Measurements from ENCODE around the gene WDR18.

WDR18 gene

DNA sequence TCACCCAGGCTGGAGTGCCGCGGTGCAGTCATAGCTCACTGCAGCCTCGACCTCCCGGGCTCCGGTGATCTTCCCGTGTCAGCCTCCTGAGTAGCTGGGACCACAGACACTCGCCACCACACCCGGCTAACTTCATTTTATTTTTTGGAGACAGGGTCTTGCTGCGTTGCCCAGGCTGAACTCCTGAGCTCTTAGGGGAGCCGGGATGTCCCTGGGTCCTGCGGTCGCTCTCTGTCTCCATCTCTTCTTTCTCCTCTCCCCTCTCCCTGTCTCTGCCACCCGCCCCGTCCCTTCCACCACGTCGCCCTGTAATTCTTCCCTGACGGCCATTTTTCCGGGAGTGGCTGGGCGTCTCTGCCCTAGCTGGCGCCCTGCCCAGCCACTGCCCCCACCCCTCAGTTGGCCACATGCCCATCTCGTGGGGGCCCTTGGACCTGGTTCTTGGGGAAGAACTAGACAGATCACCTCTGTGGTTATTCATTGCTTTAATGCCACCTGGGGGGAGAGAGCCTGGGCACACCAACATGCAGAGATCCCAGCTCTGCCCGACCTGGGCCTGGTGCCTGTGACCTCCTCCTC, 39.4 kb upstream of the WDR18 start:
- DNase-seq (ENCODE audit: low spot score): no peak
- in situ Hi-C loops (cut with MboI; ENCODE audit: low sequenced_read_pairs, unreplicated experiment): no loop called here
- TF ChIP-seq, protein P1, sequence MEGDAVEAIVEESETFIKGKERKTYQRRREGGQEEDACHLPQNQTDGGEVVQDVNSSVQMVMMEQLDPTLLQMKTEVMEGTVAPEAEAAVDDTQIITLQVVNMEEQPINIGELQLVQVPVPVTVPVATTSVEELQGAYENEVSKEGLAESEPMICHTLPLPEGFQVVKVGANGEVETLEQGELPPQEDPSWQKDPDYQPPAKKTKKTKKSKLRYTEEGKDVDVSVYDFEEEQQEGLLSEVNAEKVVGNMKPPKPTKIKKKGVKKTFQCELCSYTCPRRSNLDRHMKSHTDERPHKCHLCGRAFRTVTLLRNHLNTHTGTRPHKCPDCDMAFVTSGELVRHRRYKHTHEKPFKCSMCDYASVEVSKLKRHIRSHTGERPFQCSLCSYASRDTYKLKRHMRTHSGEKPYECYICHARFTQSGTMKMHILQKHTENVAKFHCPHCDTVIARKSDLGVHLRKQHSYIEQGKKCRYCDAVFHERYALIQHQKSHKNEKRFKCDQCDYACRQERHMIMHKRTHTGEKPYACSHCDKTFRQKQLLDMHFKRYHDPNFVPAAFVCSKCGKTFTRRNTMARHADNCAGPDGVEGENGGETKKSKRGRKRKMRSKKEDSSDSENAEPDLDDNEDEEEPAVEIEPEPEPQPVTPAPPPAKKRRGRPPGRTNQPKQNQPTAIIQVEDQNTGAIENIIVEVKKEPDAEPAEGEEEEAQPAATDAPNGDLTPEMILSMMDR (IDR thresholded peaks at IDR 0.05; ENCODE audit: borderline replicate concordance, control extremely low read depth, extremely low read depth, insufficient read depth, missing control alignments): no peak

DNA sequence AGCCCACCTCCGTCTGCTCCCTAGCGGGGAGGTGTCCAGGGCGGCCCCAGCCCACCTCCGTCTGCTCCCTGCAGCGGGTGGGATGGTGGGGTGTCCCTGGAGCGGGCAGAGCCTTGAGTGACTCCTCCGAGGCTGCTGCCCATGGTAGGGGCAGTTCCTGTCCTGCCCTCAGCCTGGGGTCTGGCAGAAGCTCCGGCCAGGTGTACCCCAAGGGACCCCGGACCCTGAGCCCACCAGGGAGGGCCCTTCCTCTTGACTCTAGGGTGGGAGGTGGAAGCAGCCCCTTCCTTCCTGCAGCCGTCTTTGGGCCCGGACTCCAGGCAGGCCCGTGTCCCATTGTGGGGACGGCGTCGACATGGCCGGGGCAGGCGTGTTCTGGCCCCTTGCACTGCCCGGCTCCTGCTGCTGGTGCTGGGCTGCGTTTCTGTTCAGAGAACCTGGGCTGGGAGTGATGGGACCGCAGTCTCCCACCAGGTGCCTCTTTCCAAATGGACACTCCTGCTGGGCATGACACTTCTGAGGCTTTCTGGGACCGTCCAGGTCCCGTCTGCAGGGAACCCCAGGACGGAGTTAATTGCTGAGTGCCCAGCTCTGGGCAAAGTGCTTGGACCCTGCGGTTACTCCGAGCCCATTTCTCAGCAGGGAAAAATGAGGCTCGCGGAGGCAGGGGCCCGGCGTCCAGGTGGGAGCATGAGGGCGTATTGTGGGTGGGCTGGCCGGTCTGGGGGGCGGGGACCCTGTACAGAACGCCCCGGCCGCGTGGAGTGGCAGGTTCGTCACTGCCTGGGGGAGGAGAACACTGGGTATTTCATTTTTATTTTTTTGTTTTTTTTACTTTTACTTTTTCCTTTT, 38.5 kb upstream of the WDR18 start:
- DNase-seq (ENCODE audit: low spot score): no peak
- TF ChIP-seq, protein P1 (IDR thresholded peaks at IDR 0.05; ENCODE audit: borderline replicate concordance, control extremely low read depth, extremely low read depth, insufficient read depth, missing control alignments): no peak
- in situ Hi-C loops (cut with MboI; ENCODE audit: low sequenced_read_pairs, unreplicated experiment): no loop called here

DNA sequence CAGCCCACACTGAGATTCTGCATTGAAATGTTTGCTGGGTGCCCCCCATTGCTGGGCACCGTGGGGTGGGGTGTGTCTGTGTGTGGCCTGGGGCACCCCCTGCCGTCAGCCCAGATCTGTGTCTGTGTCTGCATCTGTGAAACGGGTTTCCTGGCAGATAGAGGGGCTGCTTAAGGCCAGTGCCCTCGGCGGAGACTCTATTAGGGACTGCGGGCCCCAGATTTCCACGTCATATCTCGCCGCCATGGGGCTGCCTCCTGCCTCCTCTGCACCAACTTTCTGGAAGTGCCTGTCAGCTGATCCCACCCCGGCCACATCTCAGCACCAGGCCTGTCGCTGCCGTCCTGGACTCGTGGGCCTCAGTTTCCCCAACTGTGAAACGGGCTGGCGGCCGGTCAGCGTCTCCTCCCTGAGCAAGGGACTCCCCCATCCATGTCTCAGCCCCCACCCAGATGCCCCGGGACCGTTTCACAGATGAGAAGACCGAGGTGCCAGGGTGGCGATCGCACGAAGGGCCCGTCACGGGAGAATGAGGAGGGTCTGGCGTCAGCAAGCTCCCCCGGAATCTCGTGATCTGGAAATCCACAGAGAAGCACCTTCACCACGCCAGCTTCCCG, 36.9 kb upstream of the WDR18 start:
- TF ChIP-seq, protein P1 (IDR thresholded peaks at IDR 0.05; ENCODE audit: borderline replicate concordance, control extremely low read depth, extremely low read depth, insufficient read depth, missing control alignments): peak; percentile 20
- in situ Hi-C loops (cut with MboI; ENCODE audit: low sequenced_read_pairs, unreplicated experiment): no loop called here
- peak; percentile 67 for DNase-seq (ENCODE audit: low spot score)

DNA sequence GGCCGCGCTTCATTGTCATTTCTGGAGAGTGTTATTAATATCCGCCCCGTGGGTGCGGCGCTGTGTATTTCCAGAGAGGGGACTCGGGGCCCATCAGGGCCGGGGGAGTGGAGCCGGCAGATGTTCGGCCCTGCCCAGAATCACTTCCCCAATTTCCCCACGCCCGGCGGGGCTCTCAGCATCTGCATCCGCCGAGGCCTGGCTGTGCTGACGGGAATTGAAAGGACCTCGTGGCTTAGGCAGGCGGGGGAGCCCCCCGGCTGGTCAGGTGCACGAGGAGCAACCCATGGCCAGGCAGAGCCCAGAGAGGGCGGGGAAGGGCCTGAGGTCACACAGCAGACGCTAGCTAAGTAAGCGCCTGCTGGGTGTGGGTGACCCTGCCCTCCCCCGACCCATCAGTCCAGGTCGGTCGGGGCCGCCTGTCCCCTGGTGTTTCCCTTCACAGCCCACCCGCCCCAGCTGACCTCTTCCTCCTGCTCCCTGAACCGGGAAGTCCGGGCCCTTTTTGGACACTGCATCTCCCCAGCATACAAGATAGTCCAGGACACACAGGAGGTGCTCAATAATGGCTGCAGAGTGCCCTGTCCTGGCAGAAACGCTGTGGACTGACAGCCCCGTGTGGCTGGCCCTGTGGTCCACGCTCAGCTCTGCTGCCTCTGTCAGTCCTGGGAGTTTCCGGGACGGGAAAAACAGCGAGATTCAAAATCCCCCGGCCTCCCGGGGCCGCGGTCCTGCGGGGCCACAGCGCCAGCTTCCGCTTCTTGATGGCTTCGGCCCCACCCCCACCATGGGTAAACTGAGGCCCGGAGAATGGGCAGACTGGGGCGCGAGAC, 36.2 kb upstream of the WDR18 start:
- in situ Hi-C loops (cut with MboI; ENCODE audit: low sequenced_read_pairs, unreplicated experiment): no loop called here
- TF ChIP-seq, protein P1 (IDR thresholded peaks at IDR 0.05; ENCODE audit: borderline replicate concordance, control extremely low read depth, extremely low read depth, insufficient read depth, missing control alignments): no peak
- peak; percentile 94 for DNase-seq (ENCODE audit: low spot score)

DNA sequence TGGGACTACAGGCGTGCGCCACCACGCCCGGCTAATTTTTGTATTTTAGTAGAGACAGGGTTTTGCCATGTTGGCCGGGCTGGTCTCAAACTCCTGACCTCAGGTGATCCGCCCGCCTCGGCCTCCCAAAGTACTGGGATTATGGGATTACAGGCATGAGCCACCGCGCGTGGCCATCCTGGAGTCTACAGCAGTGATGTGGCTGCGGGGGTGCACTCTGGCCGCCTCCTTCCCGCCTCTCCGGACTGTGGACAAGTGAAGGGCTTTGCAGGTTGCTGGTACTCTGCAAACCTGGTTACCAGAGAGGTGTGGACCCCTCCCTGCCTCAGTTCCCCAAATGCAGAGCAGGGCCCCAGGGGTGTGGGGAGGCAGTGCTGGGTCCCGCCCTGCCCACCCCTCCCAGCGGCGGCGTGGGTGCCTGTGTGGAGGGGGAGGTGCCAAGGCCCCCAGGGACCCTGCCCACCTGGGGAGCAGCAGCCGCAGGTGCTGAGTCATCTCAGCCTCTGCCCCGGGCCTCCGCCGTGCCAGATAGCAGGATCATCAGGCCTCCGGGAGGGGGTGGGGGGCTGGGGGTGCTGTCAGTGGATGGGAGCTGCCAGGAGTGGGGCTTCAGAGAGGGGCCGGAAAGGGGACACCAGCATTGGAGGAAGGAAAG, 35.2 kb upstream of the WDR18 start:
- no peak for DNase-seq (ENCODE audit: low spot score)
- TF ChIP-seq, protein P1 (IDR thresholded peaks at IDR 0.05; ENCODE audit: borderline replicate concordance, control extremely low read depth, extremely low read depth, insufficient read depth, missing control alignments): no peak
- in situ Hi-C loops (cut with MboI; ENCODE audit: low sequenced_read_pairs, unreplicated experiment): no loop called here

Data from GM13976 (cell line).